H1 (cell line): ENCODE measurements around the gene PABPC1L. TPM values are rescaled to one million over a fixed set of nuclear protein-coding genes. Genes with fewer than 3 reads are reported as not detected.

Source experiments
- CTCF ChIA-PET: fragments of 300-600 bp; sonication (Branson Sonifier 250); formaldehyde crosslinking; loops from one replicate; lab custom pipeline; 2021; ENCODE audit not compliant: partially characterized antibody; lab: Charles Lee
- POLR2A ChIA-PET: fragments of 300-600 bp; sonication (Branson Sonifier 250); formaldehyde crosslinking; loops from one replicate; lab custom pipeline; 2021; ENCODE audit warnings: inconsistent platforms; ENCODE audit not compliant: partially characterized antibody; lab: Charles Lee
- DNase-seq, 2 experiments: peaks; one replicate each; pipeline versions ENCODE4 v3.0.0 to v3.0.0-alpha.2; 2010 to 2022; ENCODE audit warnings: low spot score in 2 of 2, low read depth in 1 of 2, mixed read lengths in 1 of 2
- FAIRE-seq: peaks from 2 replicates; lab custom pipeline; 2011; peaks lifted over from hg19 to GRCh38; lab: Jason Lieb, UNC
- H2AFZ ChIP-seq: 2 replicates; pipeline ENCODE4 v1.8.1; 2012; ENCODE audit warnings: low read length, inconsistent platforms
- H2AK5ac ChIP-seq: 2 replicates; pipeline ENCODE4 v1.6.1; 2013; ENCODE audit warnings: low read depth, low read length
- H2BK120ac ChIP-seq: replicated peaks from 2 replicates; pipeline ENCODE3; 2013; ENCODE audit warnings: low read depth, low read length, inconsistent platforms
- H2BK12ac ChIP-seq: 2 replicates; pipeline ENCODE4 v1.6.1; 2013; ENCODE audit warnings: low read depth, low read length
- H2BK15ac ChIP-seq: 2 replicates; pipeline ENCODE4 v1.6.1; 2013; ENCODE audit warnings: low read length
- H2BK20ac ChIP-seq: 2 replicates; pipeline ENCODE4 v1.6.1; 2013; ENCODE audit warnings: low read length
- H2BK5ac ChIP-seq: 2 replicates; pipeline ENCODE4 v1.6.1; 2013; ENCODE audit warnings: low read depth, low read length
- H3K14ac ChIP-seq: 2 replicates; pipeline ENCODE4 v1.6.1; 2013; ENCODE audit warnings: inconsistent platforms; ENCODE audit not compliant: insufficient read length
- H3K18ac ChIP-seq: 2 replicates; pipeline ENCODE4 v1.6.1; 2013; ENCODE audit warnings: low read length; ENCODE audit errors: extremely low read depth
- H3K23ac ChIP-seq: 2 replicates; pipeline ENCODE4 v1.6.1; 2013; ENCODE audit warnings: inconsistent platforms; ENCODE audit not compliant: insufficient read length
- H3K23me2 ChIP-seq: 2 replicates; pipeline ENCODE4 v1.6.1; 2013; ENCODE audit warnings: low read depth, low read length
- H3K27ac ChIP-seq: 2 replicates; pipeline ENCODE4 v1.6.1; 2011; ENCODE audit warnings: low read depth, low read length, inconsistent platforms
- H3K27me3 ChIP-seq, 4 experiments: replicated peaks in 1 of 4; 1 replicate in 1 of 4; 2 replicates in 3 of 4; pipeline versions ENCODE4 v1.6.1 to v1.8.1; 2011 to 2013; ENCODE audit warnings: low read length in 3 of 4, mild to moderate bottlenecking in 3 of 4, inconsistent platforms in 2 of 4, mixed read lengths in 2 of 4, moderate library complexity in 1 of 4; ENCODE audit not compliant: control insufficient read depth in 3 of 4, insufficient read depth in 3 of 4; ENCODE audit errors: extremely low read depth in 1 of 4
- H3K36me3 ChIP-seq, 4 experiments: 2 replicates each; pipeline versions ENCODE4 v1.6.1 to v1.8.1; 2011 to 2013; ENCODE audit warnings: mild to moderate bottlenecking in 4 of 4, low read length in 3 of 4, moderate library complexity in 2 of 4, control low read depth in 1 of 4, inconsistent platforms in 1 of 4; ENCODE audit not compliant: insufficient read depth in 4 of 4, control insufficient read depth in 2 of 4
- H3K4ac ChIP-seq: replicated peaks from 2 replicates; pipeline ENCODE3; 2013; ENCODE audit warnings: low read length, low read depth, mixed read lengths, inconsistent platforms; ENCODE audit not compliant: insufficient read length
- H3K4me1 ChIP-seq, 4 experiments: replicated peaks in 1 of 4; 1 replicate in 1 of 4; 2 replicates in 3 of 4; pipeline versions ENCODE4 v1.6.1 to v1.8.1; 2011 to 2013; ENCODE audit warnings: low read length in 3 of 4, inconsistent platforms in 2 of 4, mixed read lengths in 1 of 4; ENCODE audit not compliant: insufficient read depth in 4 of 4, control insufficient read depth in 3 of 4
- H3K4me2 ChIP-seq, 2 experiments: 2 replicates each; pipeline versions ENCODE4 v1.6.1 to v1.8.1; 2011 to 2013; ENCODE audit warnings: low read depth in 2 of 2, low read length in 2 of 2, control low read depth in 1 of 2, inconsistent platforms in 1 of 2, mild to moderate bottlenecking in 1 of 2; ENCODE audit not compliant: insufficient read depth in 1 of 2
- H3K4me3 ChIP-seq, 4 experiments: fragments of 200-600, 300-600 bp in 1 of 4; sonication (generic), shearing (Covaris generic), sonication (Bioruptor Twin) in 1 of 4; 2 replicates each; pipeline versions ENCODE4 v1.5.1 to v1.8.1; 2011 to 2016; ENCODE audit warnings: low read length in 4 of 4, low read depth in 3 of 4, control low read depth in 2 of 4, inconsistent platforms in 2 of 4, mild to moderate bottlenecking in 2 of 4, mixed read lengths in 1 of 4, moderate library complexity in 1 of 4; ENCODE audit not compliant: insufficient read depth in 2 of 4; ENCODE audit errors: extremely low read depth in 1 of 4
- H3K56ac ChIP-seq: replicated peaks from 2 replicates; pipeline ENCODE3; 2013; ENCODE audit warnings: low read depth, mild to moderate bottlenecking, mixed read lengths, low read length, inconsistent platforms; ENCODE audit not compliant: insufficient read length
- H3K79me1 ChIP-seq: 2 replicates; pipeline ENCODE4 v1.6.1; 2013; ENCODE audit warnings: low read depth, low read length, control low read depth
- H3K79me2 ChIP-seq, 2 experiments: 2 replicates each; pipeline versions ENCODE4 v1.6.1 to v1.8.1; 2012 to 2013; ENCODE audit warnings: low read length in 2 of 2, mild to moderate bottlenecking in 2 of 2, inconsistent platforms in 1 of 2; ENCODE audit not compliant: insufficient read depth in 2 of 2, control insufficient read depth in 1 of 2
- H3K9ac ChIP-seq, 4 experiments: replicated peaks in 1 of 4; 1 replicate in 1 of 4; 2 replicates in 3 of 4; pipeline versions ENCODE4 v1.6.1 to v1.8.1; 2011 to 2013; ENCODE audit warnings: low read depth in 3 of 4, low read length in 3 of 4, control low read depth in 2 of 4, mild to moderate bottlenecking in 2 of 4, moderate library complexity in 2 of 4, inconsistent platforms in 1 of 4; ENCODE audit errors: extremely low read depth in 1 of 4
- H3K9me3 ChIP-seq, 2 experiments: 2 replicates each; pipeline versions ENCODE4 v1.6.1 to v1.8.1; 2012 to 2013; ENCODE audit warnings: mild to moderate bottlenecking in 2 of 2, moderate library complexity in 2 of 2, control low read depth in 1 of 2, inconsistent platforms in 1 of 2, low read depth in 1 of 2, low read length in 1 of 2, mixed read lengths in 1 of 2; ENCODE audit not compliant: insufficient read depth in 2 of 2
- H4K20me1 ChIP-seq, 2 experiments: replicated peaks in 1 of 2; 2 replicates each; pipeline versions ENCODE3 to v1.8.1; 2011 to 2013; ENCODE audit warnings: inconsistent platforms in 2 of 2, low read length in 2 of 2, mild to moderate bottlenecking in 1 of 2; ENCODE audit not compliant: insufficient read depth in 2 of 2, control insufficient read depth in 1 of 2
- H4K5ac ChIP-seq: 2 replicates; pipeline ENCODE4 v1.6.1; 2013; ENCODE audit warnings: low read length, low read depth, mixed read lengths, inconsistent platforms; ENCODE audit not compliant: insufficient read length
- H4K8ac ChIP-seq: 2 replicates; pipeline ENCODE4 v1.8.0; 2013; ENCODE audit warnings: mild to moderate bottlenecking, moderate library complexity, low read length, inconsistent platforms; ENCODE audit not compliant: insufficient read depth; ENCODE audit errors: extremely low read depth
- H4K91ac ChIP-seq: replicated peaks from 2 replicates; pipeline ENCODE3; 2013; ENCODE audit warnings: low read length, mixed read lengths, inconsistent platforms; ENCODE audit not compliant: insufficient read length
- BRCA1 ChIP-seq: IDR thresholded peaks from 2 replicates; pipeline ENCODE4 v1.6.1; 2012; ENCODE audit warnings: low read depth, low read length, improper control_type of control experiment
- FOSL1 ChIP-seq: IDR thresholded peaks from 2 replicates; pipeline ENCODE4 v1.6.1; 2011; ENCODE audit warnings: mild to moderate bottlenecking, low read depth, low read length, moderate library complexity; ENCODE audit not compliant: insufficient read depth
- GABPA ChIP-seq: IDR thresholded peaks from 2 replicates; pipeline ENCODE4 v1.6.1; 2011; ENCODE audit warnings: mild to moderate bottlenecking, low read length, moderate library complexity, borderline replicate concordance; ENCODE audit not compliant: insufficient read depth
- KDM4A ChIP-seq: IDR thresholded peaks from one replicate; pipeline ENCODE4 v1.7.1; 2012; ENCODE audit warnings: low read depth, mild to moderate bottlenecking, moderate library complexity, low read length, inconsistent platforms; ENCODE audit not compliant: severe bottlenecking
- KDM5A ChIP-seq: fragments of 200-600 bp; IDR thresholded peaks from 2 replicates; pipeline ENCODE4 v1.7.1; 2012; ENCODE audit warnings: mild to moderate bottlenecking, low read length, inconsistent platforms, mixed read lengths
- RFX5 ChIP-seq: IDR thresholded peaks from 2 replicates; pipeline ENCODE4 v1.6.1; 2011; ENCODE audit warnings: low read depth, low read length, improper control_type of control experiment, borderline replicate concordance
- SRF ChIP-seq: IDR thresholded peaks from 2 replicates; pipeline ENCODE4 v1.6.1; 2011; ENCODE audit warnings: mild to moderate bottlenecking, low read depth, low read length, moderate library complexity
- TAF1 ChIP-seq: IDR thresholded peaks from 2 replicates; pipeline ENCODE4 v1.6.1; 2011; ENCODE audit warnings: mild to moderate bottlenecking, low read depth, low read length
- USF2 ChIP-seq: IDR thresholded peaks from 2 replicates; pipeline ENCODE4 v1.6.1; 2011; ENCODE audit warnings: low read length, improper control_type of control experiment
- WGBS, 2 experiments: shearing (Covaris generic) in 1 of 2; methylation state at CpG; one replicate each; pipeline versions ENCODE4 v1.1.6 to v1.1.7; 2013 to 2015; ENCODE audit warnings: low lambda C conversion rate in 2 of 2, mixed read lengths in 2 of 2, inconsistent platforms in 1 of 2, low coverage in 1 of 2, missing lambda C conversion rate in 1 of 2; ENCODE audit not compliant: insufficient replicate concordance in 2 of 2, insufficient coverage in 1 of 2, insufficient read length in 1 of 2; ENCODE audit errors: extremely low coverage in 1 of 2, missing lambda C conversion rate in 1 of 2; 5-methylcytosine and 5-hydroxymethylcytosine counted together
- polyA plus RNA-seq, 7 experiments: library from polyadenylated mRNA; depleted of rRNA in 3 of 7; stranded (reverse) in 5 of 7; unstranded in 2 of 7; fragments of >200 nt in 5 of 7; fragments of 200-250 nt in 2 of 7; gene quantifications; 1 replicate in 5 of 7; 2 replicates in 1 of 7; 4 replicates in 1 of 7; pipeline versions ENCODE4 v1.2.1 to v1.2.3, GENCODE V29; 2011 to 2013; ENCODE audit warnings: missing spikeins in 2 of 7, mixed read lengths in 2 of 7
- total RNA-seq: library from RNA; stranded (reverse); fragmentation: NEBNext Ultra II Directional; extraction: Animal tissue kit (Norgen Biotek cat#: 25700); gene quantifications from 2 replicates; pipeline ENCODE4 v1.2.1, GENCODE V29; 2021

Gene PABPC1L
- total and polyA plus RNA-seq, 2 of the 8 experiments (the other 6 are each of a cell fraction or from before 2014, with no cell fraction given): 61.1 to 108 TPM

- Histone ChIP-seq H3K27me3 (no peaks in the 10 kb centered on the region), H3K14ac (no peak overlapping the region), H2BK12ac (no peak overlapping the region), H2AK5ac (no peak overlapping the region), H3K23me2 (no peaks in the 10 kb centered on the region), H3K36me3 (peaks cover 9 to 67% (median 48%) of the 10 kb centered on the region in 4 experiments), H3K9me3 (no peaks in the 10 kb centered on the region), H2BK5ac (no peak overlapping the region), H4K5ac (no peak overlapping the region), H2BK15ac (no peak overlapping the region), H3K4me3 (no peak overlapping the region), H2BK20ac (no peak overlapping the region), H3K79me2 (no peaks in the 10 kb centered on the region), H3K56ac (no peak overlapping the region), H3K18ac (no peak overlapping the region), H3K9ac (no peak overlapping the region), H3K79me1 (no peaks in the 10 kb centered on the region), H2BK120ac (no peak overlapping the region), H3K23ac (no peak overlapping the region), H4K8ac (no peak overlapping the region), H4K91ac (no peak overlapping the region), H2AFZ (no peak overlapping the region), H3K27ac (no peak overlapping the region), H3K4me2 (no peak overlapping the region), H3K4me1 (no peaks in the 10 kb centered on the region), H4K20me1 (peaks cover 2% of the 10 kb centered on the region in 2 experiments), H3K4ac (no peak overlapping the region)
- DNase-seq (no peak), FAIRE-seq (no peak)
- POLR2A ChIA-PET: interaction anchor here (0.8 to 1.1 kb wide), 2 partner anchors 13 to 28 kb away, joined by 3 to 4 read pairs; no protein-coding TSS in a partner anchor
- CTCF ChIA-PET: interaction anchor here (1.2 to 1.5 kb wide), 2 partner anchors 41 to 51 kb away, joined by 3 to 5 read pairs; no protein-coding TSS in a partner anchor
- 86% methylated on average over 2 of the region's 2 CpGs; no CpG with 5 or more reads in 1 of the 2 experiments for WGBS, 2 experiments
- TF ChIP-seq USF2 (no peak), KDM5A (no peak), TAF1 (no peak), SRF (no peak), FOSL1 (no peak), GABPA (no peak), KDM4A (no peak), RFX5 (no peak), BRCA1 (no peak)
Measured at GRCh38 chr20:44948513-44948912, 38.7 kb downstream of the PABPC1L start.
